SU-DHL-6 (cell line): ENCODE data around the gene ST3GAL5.
"Not testable (repeated sequence)": the region's sequence is repeated elsewhere in the genome, so short reads cannot be mapped to it uniquely, and the experiment has no call there.

Experiments
- H2AFZ ChIP-seq: fragments of 200-600 bp; sonication (generic); 2 replicates; pipeline ENCODE4 v1.6.1; 2014; ENCODE audit warnings: low read depth, mild to moderate bottlenecking, moderate library complexity, mixed read lengths, antibody characterized with exemption, low read length; ENCODE audit not compliant: severe bottlenecking
- H3F3A ChIP-seq: fragments of 200-600 bp; shearing (Covaris generic); 2 replicates; pipeline ENCODE4 v1.6.0; 2016; ENCODE audit warnings: antibody characterized with exemption, mild to moderate bottlenecking; ENCODE audit not compliant: insufficient read depth
- H3K27ac ChIP-seq: fragments of 200-600 bp; sonication (generic); 2 replicates; pipeline ENCODE4 v1.5.1; 2016; ENCODE audit warnings: low read depth, mild to moderate bottlenecking, low read length, moderate library complexity, mixed read lengths
- H3K27me3 ChIP-seq: fragments of 200-600 bp; sonication (generic), shearing (Covaris generic); 2 replicates; pipeline ENCODE4 v1.6.0; 2014; ENCODE audit warnings: mild to moderate bottlenecking, low read length
- H3K36me3 ChIP-seq: fragments of 200-600 bp; sonication (generic); 2 replicates; pipeline ENCODE4 v1.6.1; 2014; ENCODE audit warnings: mild to moderate bottlenecking, low read length, mixed read lengths
- H3K4me2 ChIP-seq: fragments of 300-600, 200-600 bp; shearing (Covaris generic), sonication (generic); 2 replicates; pipeline ENCODE4 v1.6.0; 2014; ENCODE audit warnings: low read length, low read depth, mild to moderate bottlenecking; ENCODE audit not compliant: poor library complexity, severe bottlenecking
- H3K4me3 ChIP-seq: fragments of 200-600 bp; sonication (generic); 2 replicates; pipeline ENCODE4 v1.5.1; 2014; ENCODE audit warnings: antibody characterized with exemption, low read length, mild to moderate bottlenecking, mixed read lengths; ENCODE audit not compliant: insufficient read depth, poor library complexity, severe bottlenecking
- H3K79me2 ChIP-seq: fragments of 200-600 bp; sonication (generic); 2 replicates; pipeline ENCODE4 v1.6.1; 2014; ENCODE audit warnings: mild to moderate bottlenecking, low read length, moderate library complexity; ENCODE audit not compliant: insufficient read depth
- H3K9ac ChIP-seq: fragments of 200-600 bp; sonication (generic); 2 replicates; pipeline ENCODE4 v1.7.0; 2014; ENCODE audit warnings: mild to moderate bottlenecking, low read length
- H3K9me2 ChIP-seq: fragments of 200-600 bp; sonication (generic); replicated peaks from 2 replicates; pipeline ENCODE4 v1.6.1; 2014; ENCODE audit warnings: low read length; ENCODE audit not compliant: insufficient read depth
- H3K9me3 ChIP-seq: fragments of 200-600 bp; sonication (generic); 2 replicates; pipeline ENCODE4 v1.6.1; 2014; ENCODE audit warnings: low read length, mixed read lengths; ENCODE audit not compliant: insufficient read depth
- H4K20me1 ChIP-seq: fragments of 200-600 bp; sonication (generic); 2 replicates; pipeline ENCODE4 v1.6.1; 2014; ENCODE audit warnings: low read depth, mild to moderate bottlenecking, antibody characterized with exemption, low read length, moderate library complexity, mixed read lengths
- EZH2phosphoT487 ChIP-seq: fragments of 200-600 bp; sonication (generic), shearing (Covaris generic); conservative IDR thresholded peaks from 2 replicates; pipeline ENCODE4 v1.6.1; 2018; ENCODE audit warnings: mild to moderate bottlenecking, antibody characterized with exemption, low read length, moderate library complexity, mixed read lengths
- TF ChIP-seq, protein P1 (sequence below): fragments of 200-600 bp; sonication (generic); IDR thresholded peaks from one replicate; pipeline ENCODE4 v1.5.1; 2017; ENCODE audit warnings: antibody characterized with exemption, mild to moderate bottlenecking, low read length, moderate library complexity; ENCODE audit not compliant: insufficient read depth, poor library complexity, severe bottlenecking

The ST3GAL5 gene

DNA sequence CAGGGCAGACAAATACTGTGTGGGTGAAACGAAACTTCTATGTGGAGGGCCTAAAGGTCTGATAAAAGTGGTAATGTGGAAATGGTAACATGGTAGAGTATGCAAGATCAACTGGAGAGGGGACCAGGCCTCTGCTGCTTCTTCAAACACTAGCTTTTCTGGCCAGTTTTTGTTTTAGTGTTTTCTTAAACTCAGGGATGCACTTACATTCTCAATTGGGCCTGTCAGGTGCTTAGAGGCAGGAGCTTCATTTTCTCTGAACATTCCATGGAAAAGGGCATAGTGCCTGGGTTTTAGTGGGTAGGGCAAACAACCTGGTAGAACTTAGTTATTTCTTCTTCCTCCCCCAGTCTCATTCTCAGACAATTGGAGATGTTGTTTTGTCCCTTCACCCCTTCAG is 10.5 kb upstream of the ST3GAL5 start:
- Histone ChIP-seq H3K27ac (no peak overlapping the region), H3K9ac (no peak overlapping the region), H2AFZ (no peak overlapping the region), H3K36me3 (no peaks in the 10 kb centered on the region), H3K9me2 (no peaks in the 10 kb centered on the region), H3K9me3 (no peaks in the 10 kb centered on the region), H3K4me2 (no peak overlapping the region), H3K4me3 (no peak overlapping the region), H4K20me1 (no peaks in the 10 kb centered on the region), H3F3A (no peaks in the 10 kb centered on the region), H3K27me3 (no peaks in the 10 kb centered on the region), H3K79me2 (no peaks in the 10 kb centered on the region)
- no peak for TF ChIP-seq EZH2phosphoT487
- TF ChIP-seq, protein P1, sequence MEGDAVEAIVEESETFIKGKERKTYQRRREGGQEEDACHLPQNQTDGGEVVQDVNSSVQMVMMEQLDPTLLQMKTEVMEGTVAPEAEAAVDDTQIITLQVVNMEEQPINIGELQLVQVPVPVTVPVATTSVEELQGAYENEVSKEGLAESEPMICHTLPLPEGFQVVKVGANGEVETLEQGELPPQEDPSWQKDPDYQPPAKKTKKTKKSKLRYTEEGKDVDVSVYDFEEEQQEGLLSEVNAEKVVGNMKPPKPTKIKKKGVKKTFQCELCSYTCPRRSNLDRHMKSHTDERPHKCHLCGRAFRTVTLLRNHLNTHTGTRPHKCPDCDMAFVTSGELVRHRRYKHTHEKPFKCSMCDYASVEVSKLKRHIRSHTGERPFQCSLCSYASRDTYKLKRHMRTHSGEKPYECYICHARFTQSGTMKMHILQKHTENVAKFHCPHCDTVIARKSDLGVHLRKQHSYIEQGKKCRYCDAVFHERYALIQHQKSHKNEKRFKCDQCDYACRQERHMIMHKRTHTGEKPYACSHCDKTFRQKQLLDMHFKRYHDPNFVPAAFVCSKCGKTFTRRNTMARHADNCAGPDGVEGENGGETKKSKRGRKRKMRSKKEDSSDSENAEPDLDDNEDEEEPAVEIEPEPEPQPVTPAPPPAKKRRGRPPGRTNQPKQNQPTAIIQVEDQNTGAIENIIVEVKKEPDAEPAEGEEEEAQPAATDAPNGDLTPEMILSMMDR, result no peak

GRCh38 chr2:85898881-85899280 is 10.1 kb upstream of the ST3GAL5 start:
- no peak overlapping the region for H3K4me3 ChIP-seq
- no peak for TF ChIP-seq EZH2phosphoT487
- TF ChIP-seq, protein P1, result no peak
- no peaks in the 10 kb centered on the region for H3K36me3 ChIP-seq
- H3F3A ChIP-seq, result no peaks in the 10 kb centered on the region
- H3K27me3 ChIP-seq, result no peaks in the 10 kb centered on the region
- no peaks in the 10 kb centered on the region for H3K9me2 ChIP-seq
- no peak overlapping the region for H3K27ac ChIP-seq
- H3K9me3 ChIP-seq, result no peaks in the 10 kb centered on the region
- no peaks in the 10 kb centered on the region for H4K20me1 ChIP-seq
- no peak overlapping the region for H2AFZ ChIP-seq
- no peaks in the 10 kb centered on the region for H3K79me2 ChIP-seq
- no peak overlapping the region for H3K9ac ChIP-seq
- no peak overlapping the region for H3K4me2 ChIP-seq

- H3K36me3 ChIP-seq, H3K27me3 ChIP-seq, H3K4me3 ChIP-seq, H3K27ac ChIP-seq, H3K9me2 ChIP-seq, H3K4me2 ChIP-seq, H4K20me1 ChIP-seq, H3K79me2 ChIP-seq, H2AFZ ChIP-seq, H3K9me3 ChIP-seq, H3F3A ChIP-seq, H3K9ac ChIP-seq: not testable (repeated sequence)
Observed at GRCh38 chr2:85894554-85895278, 5.9 kb upstream of the ST3GAL5 start.

GRCh38 chr2:85893428-85894258 is 4.9 kb upstream of the ST3GAL5 start:
- Histone ChIP-seq H3K4me3 (no peak overlapping the region), H3K79me2 (no peaks in the 10 kb centered on the region), H3K9me2 (no peaks in the 10 kb centered on the region), H3F3A (no peaks in the 10 kb centered on the region), H3K9me3 (no peaks in the 10 kb centered on the region), H3K27me3 (no peaks in the 10 kb centered on the region), H3K9ac (no peak overlapping the region), H4K20me1 (no peaks in the 10 kb centered on the region), H3K4me2 (no peak overlapping the region), H2AFZ (no peak overlapping the region), H3K36me3 (no peaks in the 10 kb centered on the region), H3K27ac (no peak overlapping the region)
- no peak for TF ChIP-seq EZH2phosphoT487
- TF ChIP-seq, protein P1, result no peak
